ENCODE data around the gene ERC2.

Gene ERC2

GRCh38 chr3:55541456-55541855 lies 926.8 kb downstream of the ERC2 start:
- no peaks in the 10 kb centered on the region for H3K9me3 ChIP-seq (ENCODE audit: severe bottlenecking)
- no peak for DNase-seq (ENCODE audit: low spot score)
- TF ChIP-seq CTCF (IDR thresholded peaks at IDR 0.05; ENCODE audit: poor library complexity, severe bottlenecking), result no peak
- no peaks in the 10 kb centered on the region for H3K27me3 ChIP-seq (ENCODE audit: insufficient read depth, poor library complexity, severe bottlenecking)
- no peak overlapping the region for H3K27ac ChIP-seq (ENCODE audit: poor library complexity, severe bottlenecking)
- H3K4me3 ChIP-seq (ENCODE audit: severe bottlenecking), result no peak overlapping the region
- H3K4me1 ChIP-seq (ENCODE audit: insufficient read depth, poor library complexity, severe bottlenecking), result no peaks in the 10 kb centered on the region
- no peak for ATAC-seq (ENCODE audit: low read depth)
- H3K36me3 ChIP-seq (ENCODE audit: low read depth), result no peaks in the 10 kb centered on the region

- ATAC-seq (ENCODE audit: low read depth) (no peak), DNase-seq (ENCODE audit: low spot score) (no peak)
- no peaks in the 10 kb centered on the region for H3K9me3 ChIP-seq (ENCODE audit: severe bottlenecking)
- no peaks in the 10 kb centered on the region for H3K27me3 ChIP-seq (ENCODE audit: insufficient read depth, poor library complexity, severe bottlenecking)
- no peak for TF ChIP-seq CTCF (IDR thresholded peaks at IDR 0.05; ENCODE audit: poor library complexity, severe bottlenecking)
- no peaks in the 10 kb centered on the region for H3K36me3 ChIP-seq (ENCODE audit: low read depth)
- no peak overlapping the region for H3K4me3 ChIP-seq (ENCODE audit: severe bottlenecking)
- H3K4me1 ChIP-seq (ENCODE audit: insufficient read depth, poor library complexity, severe bottlenecking), result no peaks in the 10 kb centered on the region
- no peak overlapping the region for H3K27ac ChIP-seq (ENCODE audit: poor library complexity, severe bottlenecking)
These were observed 927.3 kb downstream of the ERC2 start for GRCh38 chr3:55541016-55541415.

GRCh38 chr3:55540579-55540978 lies 927.7 kb downstream of the ERC2 start:
- no peak for TF ChIP-seq CTCF (IDR thresholded peaks at IDR 0.05; ENCODE audit: poor library complexity, severe bottlenecking)
- H3K4me3 ChIP-seq (ENCODE audit: severe bottlenecking), result no peak overlapping the region
- DNase-seq (ENCODE audit: low spot score), result no peak

GRCh38 chr3:55538158-55538557 lies 930.1 kb downstream of the ERC2 start:
- Histone ChIP-seq H3K36me3 (ENCODE audit: low read depth) (no peaks in the 10 kb centered on the region), H3K4me3 (ENCODE audit: severe bottlenecking) (no peak overlapping the region), H3K27ac (ENCODE audit: poor library complexity, severe bottlenecking) (no peak overlapping the region), H3K27me3 (ENCODE audit: insufficient read depth, poor library complexity, severe bottlenecking) (no peaks in the 10 kb centered on the region), H3K4me1 (ENCODE audit: insufficient read depth, poor library complexity, severe bottlenecking) (no peaks in the 10 kb centered on the region), H3K9me3 (ENCODE audit: severe bottlenecking) (no peaks in the 10 kb centered on the region)
- ATAC-seq (ENCODE audit: low read depth) (no peak), DNase-seq (ENCODE audit: low spot score) (no peak)
- no peak for TF ChIP-seq CTCF (IDR thresholded peaks at IDR 0.05; ENCODE audit: poor library complexity, severe bottlenecking)

More at GRCh38 chr3:55540579-55540978, 927.7 kb downstream of the ERC2 start:
- H3K4me1 ChIP-seq (ENCODE audit: insufficient read depth, poor library complexity, severe bottlenecking), result no peaks in the 10 kb centered on the region
- H3K9me3 ChIP-seq (ENCODE audit: severe bottlenecking), result no peaks in the 10 kb centered on the region
- no peaks in the 10 kb centered on the region for H3K36me3 ChIP-seq (ENCODE audit: low read depth)
- no peaks in the 10 kb centered on the region for H3K27me3 ChIP-seq (ENCODE audit: insufficient read depth, poor library complexity, severe bottlenecking)
- no peak for ATAC-seq (ENCODE audit: low read depth)
- H3K27ac ChIP-seq (ENCODE audit: poor library complexity, severe bottlenecking), result no peak overlapping the region

GRCh38 chr3:55537563-55537962 lies 930.7 kb downstream of the ERC2 start:
- Histone ChIP-seq H3K27ac (ENCODE audit: poor library complexity, severe bottlenecking) (no peak overlapping the region), H3K36me3 (ENCODE audit: low read depth) (no peaks in the 10 kb centered on the region), H3K4me1 (ENCODE audit: insufficient read depth, poor library complexity, severe bottlenecking) (no peaks in the 10 kb centered on the region), H3K9me3 (ENCODE audit: severe bottlenecking) (no peaks in the 10 kb centered on the region), H3K27me3 (ENCODE audit: insufficient read depth, poor library complexity, severe bottlenecking) (no peaks in the 10 kb centered on the region), H3K4me3 (ENCODE audit: severe bottlenecking) (no peak overlapping the region)
- ATAC-seq (ENCODE audit: low read depth), result no peak
- TF ChIP-seq CTCF (IDR thresholded peaks at IDR 0.05; ENCODE audit: poor library complexity, severe bottlenecking), result no peak
- no peak for DNase-seq (ENCODE audit: low spot score)

All from RWPE2 (cell line).